Thoracic aorta (tissue), 2 donors: Measurements from ENCODE around the gene NOXRED1. TPM values are rescaled to one million over a fixed set of nuclear protein-coding genes. Genes with fewer than 3 reads are reported as not detected.
A peak's percentile ranks its signal among the peaks of the same experiment; 100 is the strongest.

Experiments used
- ATAC-seq: fragments of 150-250 bp; one replicate; pipeline ENCODE4 v1.8.0; 2017; ENCODE audit warnings: low read depth; ENCODE audit not compliant: insufficient number of reproducible peaks, low FRiP score
- DNase-seq: peaks from one replicate; pipeline ENCODE4 v3.0.0-alpha.2; 2020; ENCODE audit warnings: low spot score
- H3K27ac ChIP-seq, 2 donors: fragments of 200-600 bp; sonication (generic); 1 replicate in 1 of 2; 2 replicates in 1 of 2; pipeline ENCODE4 v1.5.1; 2016; ENCODE audit warnings: mild to moderate bottlenecking in 2 of 2, moderate library complexity in 2 of 2
- H3K27me3 ChIP-seq: fragments of 200-600 bp; sonication (generic); replicated peaks from 2 replicates; pipeline ENCODE4 v1.6.0; 2016; ENCODE audit warnings: mild to moderate bottlenecking; ENCODE audit not compliant: insufficient read depth
- H3K36me3 ChIP-seq: fragments of 200-600 bp; sonication (generic); one replicate; pipeline ENCODE4 v1.5.1; 2016
- H3K4me1 ChIP-seq, 2 donors: fragments of 200-600 bp; sonication (generic); 1 replicate in 1 of 2; 2 replicates in 1 of 2; pipeline versions ENCODE4 v1.5.1 to v1.6.0; 2016; ENCODE audit warnings: low read depth in 2 of 2, mild to moderate bottlenecking in 1 of 2; ENCODE audit not compliant: control insufficient read depth in 1 of 2
- H3K4me3 ChIP-seq: fragments of 200-600 bp; sonication (generic); 2 replicates; pipeline ENCODE4 v1.5.1; 2016; ENCODE audit warnings: mild to moderate bottlenecking
- H3K9me3 ChIP-seq: fragments of 200-600 bp; sonication (generic); 2 replicates; pipeline ENCODE4 v1.5.1; 2016
- CTCF ChIP-seq: fragments of 200-600 bp; sonication (generic); IDR thresholded peaks from one replicate; pipeline ENCODE4 v1.5.1; 2019; ENCODE audit warnings: antibody characterized with exemption
- total RNA-seq, 2 donors: library from RNA; depleted of rRNA; stranded (reverse); fragments of >200 nt; gene quantifications; one replicate each; pipeline versions ENCODE4 v1.1.0 to v1.2.3, GENCODE V29; 2016

NOXRED1 gene
- total RNA-seq, 2 donors from 2014 or later: 0.92 TPM; not detected in 1

- Histone ChIP-seq H3K27ac (no peak overlapping the region), H3K36me3 (no peaks in the 10 kb centered on the region), H3K4me1 (no peaks in the 10 kb centered on the region), H3K9me3 (no peaks in the 10 kb centered on the region), H3K27me3 (no peaks in the 10 kb centered on the region), H3K4me3 (no peak overlapping the region)
- ATAC-seq (no peak), DNase-seq (no peak)
- no peak for TF ChIP-seq CTCF
Observed at GRCh38 chr14:77400216-77400615, 23.1 kb downstream of the NOXRED1 start.

- Histone ChIP-seq H3K27ac (no peak overlapping the region), H3K4me3 (no peak overlapping the region), H3K9me3 (no peaks in the 10 kb centered on the region), H3K27me3 (no peaks in the 10 kb centered on the region), H3K4me1 (no peaks in the 10 kb centered on the region), H3K36me3 (no peaks in the 10 kb centered on the region)
- no peak for ATAC-seq
- no peak for DNase-seq
- no peak for TF ChIP-seq CTCF
Observed at GRCh38 chr14:77390188-77390587, 33.1 kb downstream of the NOXRED1 start.

GRCh38 chr14:77378701-77379100 is 44.6 kb downstream of the NOXRED1 start:
- no peak for TF ChIP-seq CTCF
- ATAC-seq: no peak
- peaks cover 7 to 18% of the 10 kb centered on the region in 2 donors for H3K4me1 ChIP-seq

GRCh38 chr14:77377502-77377844 is 45.9 kb downstream of the NOXRED1 start:
- peak; percentile 6 for ATAC-seq
- Histone ChIP-seq H3K36me3 (no peaks in the 10 kb centered on the region), H3K4me3 (peak overlapping the region; percentile 88), H3K9me3 (no peaks in the 10 kb centered on the region), H3K4me1 (peaks cover 7 to 18% of the 10 kb centered on the region in 2 donors), H3K27me3 (no peaks in the 10 kb centered on the region), H3K27ac (peak overlapping the region in 1 of 2 donors; percentile 68)
- DNase-seq: no peak
- TF ChIP-seq CTCF: no peak

More at GRCh38 chr14:77378701-77379100, 44.6 kb downstream of the NOXRED1 start:
- Histone ChIP-seq H3K9me3 (no peaks in the 10 kb centered on the region), H3K4me3 (no peak overlapping the region), H3K27ac (no peak overlapping the region), H3K27me3 (no peaks in the 10 kb centered on the region), H3K36me3 (no peaks in the 10 kb centered on the region)
- DNase-seq: no peak

- no peaks in the 10 kb centered on the region for H3K36me3 ChIP-seq
- H3K9me3 ChIP-seq: no peaks in the 10 kb centered on the region
- peaks cover 7 to 18% of the 10 kb centered on the region in 2 donors for H3K4me1 ChIP-seq
- no peaks in the 10 kb centered on the region for H3K27me3 ChIP-seq
- DNase-seq: peak; percentile 30
- peak; percentile 33 for TF ChIP-seq CTCF
- peak; percentile 65 for ATAC-seq
- peak within 1 kb of the TSS; percentile 88 for H3K4me3 ChIP-seq
- H3K27ac ChIP-seq: peak within 1 kb of the TSS; percentile 44 to 68
Observed at GRCh38 chr14:77376771-77377501, 46.4 kb downstream of the NOXRED1 start, which contains the start of the genes SAMD15 and TMED8. Gene SAMD15 (plus strand): TSS chr14:77377379. CDS start chr14:77377419, 40 bp downstream. Gene TMED8 (minus strand): TSS chr14:77377094. CDS start chr14:77377053, 41 bp downstream.
